Endodermal cell (in vitro differentiated cells): ENCODE measurements around the gene KCNC4. TPM values are rescaled to one million over a fixed set of nuclear protein-coding genes. Genes with fewer than 3 reads are reported as not detected.

ENCODE experiments used
- DNase-seq: peaks from one replicate; pipeline ENCODE4 v3.0.0-alpha.2; 2017
- H3K27ac ChIP-seq: 2 replicates; pipeline ENCODE4 v1.5.1; 2013; ENCODE audit warnings: mild to moderate bottlenecking, low read depth, low read length, moderate library complexity
- H3K27me3 ChIP-seq: 2 replicates; pipeline ENCODE4 v1.6.1; 2013; ENCODE audit warnings: mild to moderate bottlenecking, low read length, moderate library complexity; ENCODE audit not compliant: insufficient read depth, control insufficient read depth, poor library complexity, severe bottlenecking
- H3K36me3 ChIP-seq: 2 replicates; pipeline ENCODE4 v1.7.0; 2013; ENCODE audit warnings: mild to moderate bottlenecking, low read length, moderate library complexity; ENCODE audit not compliant: control insufficient read depth, insufficient read depth
- H3K4me1 ChIP-seq: one replicate; pipeline ENCODE4 v1.7.0; 2013; ENCODE audit warnings: low read length; ENCODE audit not compliant: control insufficient read depth, insufficient read depth
- H3K4me3 ChIP-seq: 2 replicates; pipeline ENCODE4 v1.5.1; 2013; ENCODE audit warnings: mild to moderate bottlenecking, low read length, moderate library complexity
- H3K9ac ChIP-seq: 2 replicates; pipeline ENCODE4 v1.6.1; 2013; ENCODE audit warnings: mild to moderate bottlenecking, low read length, moderate library complexity; ENCODE audit not compliant: poor library complexity, severe bottlenecking; ENCODE audit errors: extremely low read depth
- H3K9me3 ChIP-seq: 2 replicates; pipeline ENCODE4 v1.6.1; 2013; ENCODE audit warnings: mild to moderate bottlenecking, low read length, moderate library complexity; ENCODE audit not compliant: control insufficient read depth
- H3K27ac Mint-ChIP-seq: 2 replicates; pipeline ENCODE4 v1.8.0; 2020; ENCODE audit warnings: mixed read lengths
- H3K27me3 Mint-ChIP-seq: 2 replicates; pipeline ENCODE4 v1.8.0; 2021; ENCODE audit warnings: mild to moderate bottlenecking, mixed read lengths; ENCODE audit not compliant: insufficient read depth
- H3K36me3 Mint-ChIP-seq: 2 replicates; pipeline ENCODE4 v1.8.0; 2020; ENCODE audit warnings: low read depth, mixed read lengths
- H3K4me1 Mint-ChIP-seq: 2 replicates; pipeline ENCODE4 v1.8.0; 2020; ENCODE audit warnings: mixed read lengths
- H3K4me3 Mint-ChIP-seq: 2 replicates; pipeline ENCODE4 v1.8.0; 2020; ENCODE audit warnings: mild to moderate bottlenecking, moderate library complexity, mixed read lengths
- H3K9me3 Mint-ChIP-seq: 2 replicates; pipeline ENCODE4 v1.8.0; 2020; ENCODE audit warnings: mild to moderate bottlenecking, mixed read lengths
- WGBS, 2 experiments: methylation state at CpG; one replicate each; pipeline versions ENCODE4 v1.1.5 to v1.1.7; 2013; ENCODE audit warnings: missing lambda C conversion rate in 2 of 2, mixed read lengths in 1 of 2; ENCODE audit not compliant: insufficient coverage in 1 of 2, insufficient read length in 1 of 2; 5-methylcytosine and 5-hydroxymethylcytosine counted together
- total RNA-seq, 2 donors: library from RNA; stranded (reverse); fragmentation: NEBNext Ultra II Directional in 1 of 2; extraction: Animal tissue kit (Norgen Biotek cat#: 25700) in 1 of 2; gene quantifications; 2 replicates in 1 of 2; 3 replicates in 1 of 2; pipeline ENCODE4 v1.2.1, GENCODE V29; 2021
- TF ChIP-seq, protein P1 (sequence below): fragments of 200-600 bp; sonication (generic); conservative IDR thresholded peaks from 2 replicates; pipeline ENCODE4 v1.5.0; 2021; ENCODE audit warnings: antibody characterized with exemption, mild to moderate bottlenecking

Gene KCNC4
- total RNA-seq, 2 donors from 2014 or later = 7.6 to 10.2 TPM

DNA sequence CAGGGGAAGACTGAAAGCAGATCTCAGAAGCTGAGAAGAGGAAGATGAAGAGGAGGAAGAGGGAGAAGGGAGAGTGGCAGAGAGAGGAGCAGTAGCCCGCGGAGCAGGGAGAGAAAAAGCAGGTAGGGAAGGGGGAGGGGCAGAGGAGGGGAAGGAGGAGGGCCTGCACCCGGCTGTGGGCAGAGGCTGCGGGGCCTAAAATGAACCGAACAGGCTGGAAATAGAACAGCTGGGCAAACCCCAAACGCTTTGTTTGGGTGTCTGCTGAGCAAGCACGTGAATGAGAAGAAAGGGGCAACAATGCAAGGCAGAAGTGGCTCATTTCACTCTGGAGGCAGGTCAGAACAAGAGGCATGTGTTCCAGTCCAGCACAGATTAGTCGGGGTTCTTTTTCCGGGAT, 33.5 kb downstream of the KCNC4 start:
- Histone ChIP-seq H3K27me3 (no peaks in the 10 kb centered on the region), H3K9me3 (no peaks in the 10 kb centered on the region), H3K4me3 (no peak overlapping the region), H3K9ac (no peak overlapping the region), H3K4me1 (no peaks in the 10 kb centered on the region), H3K27ac (no peak overlapping the region), H3K36me3 (no peaks in the 10 kb centered on the region)
- Mint-ChIP-seq H3K27ac (no peak overlapping the region), H3K4me3 (no peak overlapping the region), H3K36me3 (no peaks in the 10 kb centered on the region), H3K9me3 (no peaks in the 10 kb centered on the region), H3K27me3 (peaks cover 18% of the 10 kb centered on the region), H3K4me1 (peaks cover 12% of the 10 kb centered on the region)
- 48 to 50% methylated on average over 9 of the region's 9 CpGs for WGBS, 2 experiments
- DNase-seq = no peak
- TF ChIP-seq, protein P1, sequence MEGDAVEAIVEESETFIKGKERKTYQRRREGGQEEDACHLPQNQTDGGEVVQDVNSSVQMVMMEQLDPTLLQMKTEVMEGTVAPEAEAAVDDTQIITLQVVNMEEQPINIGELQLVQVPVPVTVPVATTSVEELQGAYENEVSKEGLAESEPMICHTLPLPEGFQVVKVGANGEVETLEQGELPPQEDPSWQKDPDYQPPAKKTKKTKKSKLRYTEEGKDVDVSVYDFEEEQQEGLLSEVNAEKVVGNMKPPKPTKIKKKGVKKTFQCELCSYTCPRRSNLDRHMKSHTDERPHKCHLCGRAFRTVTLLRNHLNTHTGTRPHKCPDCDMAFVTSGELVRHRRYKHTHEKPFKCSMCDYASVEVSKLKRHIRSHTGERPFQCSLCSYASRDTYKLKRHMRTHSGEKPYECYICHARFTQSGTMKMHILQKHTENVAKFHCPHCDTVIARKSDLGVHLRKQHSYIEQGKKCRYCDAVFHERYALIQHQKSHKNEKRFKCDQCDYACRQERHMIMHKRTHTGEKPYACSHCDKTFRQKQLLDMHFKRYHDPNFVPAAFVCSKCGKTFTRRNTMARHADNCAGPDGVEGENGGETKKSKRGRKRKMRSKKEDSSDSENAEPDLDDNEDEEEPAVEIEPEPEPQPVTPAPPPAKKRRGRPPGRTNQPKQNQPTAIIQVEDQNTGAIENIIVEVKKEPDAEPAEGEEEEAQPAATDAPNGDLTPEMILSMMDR = no peak

DNA sequence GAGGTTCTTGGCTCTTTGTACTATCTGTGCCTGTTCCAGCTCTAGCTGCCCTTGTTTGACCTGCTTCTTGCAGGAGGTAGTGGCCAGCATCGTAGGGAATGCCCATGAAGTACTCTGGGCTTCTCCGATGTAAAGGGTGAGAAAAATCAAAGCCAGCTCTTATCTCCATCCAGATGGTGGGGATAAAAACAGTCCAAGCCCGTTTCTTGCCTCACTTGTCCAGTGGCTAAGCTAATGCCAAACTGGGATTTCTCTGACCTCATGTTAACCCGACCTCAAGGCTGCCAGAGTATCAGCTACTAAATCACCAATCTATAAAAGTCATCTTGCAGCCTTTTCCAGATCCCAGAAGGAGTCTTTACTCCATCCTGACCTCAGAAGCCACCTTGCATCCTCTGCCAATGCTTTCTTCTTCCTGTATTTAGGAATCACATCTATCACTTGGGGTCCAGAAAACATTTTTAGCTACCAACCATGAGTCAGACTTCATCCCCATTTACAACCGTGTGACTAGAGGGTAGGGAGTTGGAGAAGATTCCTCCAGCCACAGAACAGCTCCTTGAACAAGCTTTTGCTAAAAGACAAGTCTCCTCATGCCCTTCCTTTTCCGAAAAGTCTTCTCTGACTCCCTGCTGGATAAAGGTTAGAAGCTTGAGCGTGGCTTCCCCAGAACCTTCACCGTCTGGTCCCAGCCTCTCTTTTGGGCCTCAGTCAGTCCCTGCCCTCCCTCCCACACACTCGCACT, 35.9 kb downstream of the KCNC4 start:
- peaks cover 18% of the 10 kb centered on the region for H3K27me3 Mint-ChIP-seq
- no peak overlapping the region for H3K27ac Mint-ChIP-seq
- H3K36me3 Mint-ChIP-seq = no peaks in the 10 kb centered on the region

DNA sequence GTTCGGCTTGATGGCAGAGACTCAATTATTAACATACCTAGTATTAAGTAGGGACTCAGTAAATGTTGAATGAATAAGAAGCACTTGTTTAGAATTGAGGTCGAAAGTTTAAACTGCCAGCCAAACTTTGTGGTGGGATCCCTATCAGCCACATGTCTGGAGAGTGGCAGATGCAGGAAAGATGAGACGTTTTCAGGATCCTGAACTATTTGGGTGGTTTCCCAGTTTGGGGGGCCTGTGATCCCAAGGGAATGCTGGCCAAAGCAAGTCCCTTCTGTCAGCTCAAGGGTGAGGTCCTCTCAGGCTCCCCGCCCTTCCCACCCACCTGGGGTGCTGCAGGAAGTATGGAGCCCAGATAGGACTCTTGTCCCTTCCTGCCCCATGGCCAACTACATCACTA, 38.6 kb downstream of the KCNC4 start:
- Mint-ChIP-seq H3K27ac (no peak overlapping the region), H3K27me3 (peaks cover 18% of the 10 kb centered on the region), H3K9me3 (no peaks in the 10 kb centered on the region)

More for the DNA sequence above, 35.9 kb downstream of the KCNC4 start:
- H3K4me1 ChIP-seq = no peaks in the 10 kb centered on the region
- WGBS, 2 experiments = 91 to 95% methylated on average over 8 to 9 of the region's 9 CpGs
- Mint-ChIP-seq H3K4me1 (peaks cover 12% of the 10 kb centered on the region), H3K9me3 (no peaks in the 10 kb centered on the region), H3K4me3 (no peak overlapping the region)
- H3K36me3 ChIP-seq = no peaks in the 10 kb centered on the region
- H3K27ac ChIP-seq = no peak overlapping the region
- H3K9me3 ChIP-seq = no peaks in the 10 kb centered on the region
- TF ChIP-seq, protein P1 = no peak
- no peak overlapping the region for H3K4me3 ChIP-seq
- H3K9ac ChIP-seq = no peak overlapping the region
- no peak for DNase-seq
- H3K27me3 ChIP-seq = no peaks in the 10 kb centered on the region

More for the DNA sequence above, 38.6 kb downstream of the KCNC4 start:
- WGBS, 2 experiments = 85 to 100% methylated on average over 1 to 4 of the region's 4 CpGs
- no peak overlapping the region for H3K9ac ChIP-seq
- H3K27me3 ChIP-seq = no peaks in the 10 kb centered on the region
- Mint-ChIP-seq H3K4me1 (no peaks in the 10 kb centered on the region), H3K36me3 (no peaks in the 10 kb centered on the region), H3K4me3 (no peak overlapping the region)
- no peaks in the 10 kb centered on the region for H3K9me3 ChIP-seq
- TF ChIP-seq, protein P1 = no peak
- no peak overlapping the region for H3K4me3 ChIP-seq
- no peaks in the 10 kb centered on the region for H3K4me1 ChIP-seq
- no peaks in the 10 kb centered on the region for H3K36me3 ChIP-seq
- H3K27ac ChIP-seq = no peak overlapping the region
- DNase-seq = no peak
